Brain pericyte (primary cell): Measurements from ENCODE around the gene XRN1.
"Not testable (repeated sequence)": the region's sequence is repeated elsewhere in the genome, so short reads cannot be mapped to it uniquely, and the experiment has no call there.

Experiments used
- DNase-seq: peaks from one replicate; pipeline ENCODE4 v3.0.0-alpha.2; 2012; ENCODE audit warnings: low read depth, low spot score

The XRN1 gene, protein sequence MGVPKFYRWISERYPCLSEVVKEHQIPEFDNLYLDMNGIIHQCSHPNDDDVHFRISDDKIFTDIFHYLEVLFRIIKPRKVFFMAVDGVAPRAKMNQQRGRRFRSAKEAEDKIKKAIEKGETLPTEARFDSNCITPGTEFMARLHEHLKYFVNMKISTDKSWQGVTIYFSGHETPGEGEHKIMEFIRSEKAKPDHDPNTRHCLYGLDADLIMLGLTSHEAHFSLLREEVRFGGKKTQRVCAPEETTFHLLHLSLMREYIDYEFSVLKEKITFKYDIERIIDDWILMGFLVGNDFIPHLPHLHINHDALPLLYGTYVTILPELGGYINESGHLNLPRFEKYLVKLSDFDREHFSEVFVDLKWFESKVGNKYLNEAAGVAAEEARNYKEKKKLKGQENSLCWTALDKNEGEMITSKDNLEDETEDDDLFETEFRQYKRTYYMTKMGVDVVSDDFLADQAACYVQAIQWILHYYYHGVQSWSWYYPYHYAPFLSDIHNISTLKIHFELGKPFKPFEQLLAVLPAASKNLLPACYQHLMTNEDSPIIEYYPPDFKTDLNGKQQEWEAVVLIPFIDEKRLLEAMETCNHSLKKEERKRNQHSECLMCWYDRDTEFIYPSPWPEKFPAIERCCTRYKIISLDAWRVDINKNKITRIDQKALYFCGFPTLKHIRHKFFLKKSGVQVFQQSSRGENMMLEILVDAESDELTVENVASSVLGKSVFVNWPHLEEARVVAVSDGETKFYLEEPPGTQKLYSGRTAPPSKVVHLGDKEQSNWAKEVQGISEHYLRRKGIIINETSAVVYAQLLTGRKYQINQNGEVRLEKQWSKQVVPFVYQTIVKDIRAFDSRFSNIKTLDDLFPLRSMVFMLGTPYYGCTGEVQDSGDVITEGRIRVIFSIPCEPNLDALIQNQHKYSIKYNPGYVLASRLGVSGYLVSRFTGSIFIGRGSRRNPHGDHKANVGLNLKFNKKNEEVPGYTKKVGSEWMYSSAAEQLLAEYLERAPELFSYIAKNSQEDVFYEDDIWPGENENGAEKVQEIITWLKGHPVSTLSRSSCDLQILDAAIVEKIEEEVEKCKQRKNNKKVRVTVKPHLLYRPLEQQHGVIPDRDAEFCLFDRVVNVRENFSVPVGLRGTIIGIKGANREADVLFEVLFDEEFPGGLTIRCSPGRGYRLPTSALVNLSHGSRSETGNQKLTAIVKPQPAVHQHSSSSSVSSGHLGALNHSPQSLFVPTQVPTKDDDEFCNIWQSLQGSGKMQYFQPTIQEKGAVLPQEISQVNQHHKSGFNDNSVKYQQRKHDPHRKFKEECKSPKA (N-terminal part only)

DNA sequence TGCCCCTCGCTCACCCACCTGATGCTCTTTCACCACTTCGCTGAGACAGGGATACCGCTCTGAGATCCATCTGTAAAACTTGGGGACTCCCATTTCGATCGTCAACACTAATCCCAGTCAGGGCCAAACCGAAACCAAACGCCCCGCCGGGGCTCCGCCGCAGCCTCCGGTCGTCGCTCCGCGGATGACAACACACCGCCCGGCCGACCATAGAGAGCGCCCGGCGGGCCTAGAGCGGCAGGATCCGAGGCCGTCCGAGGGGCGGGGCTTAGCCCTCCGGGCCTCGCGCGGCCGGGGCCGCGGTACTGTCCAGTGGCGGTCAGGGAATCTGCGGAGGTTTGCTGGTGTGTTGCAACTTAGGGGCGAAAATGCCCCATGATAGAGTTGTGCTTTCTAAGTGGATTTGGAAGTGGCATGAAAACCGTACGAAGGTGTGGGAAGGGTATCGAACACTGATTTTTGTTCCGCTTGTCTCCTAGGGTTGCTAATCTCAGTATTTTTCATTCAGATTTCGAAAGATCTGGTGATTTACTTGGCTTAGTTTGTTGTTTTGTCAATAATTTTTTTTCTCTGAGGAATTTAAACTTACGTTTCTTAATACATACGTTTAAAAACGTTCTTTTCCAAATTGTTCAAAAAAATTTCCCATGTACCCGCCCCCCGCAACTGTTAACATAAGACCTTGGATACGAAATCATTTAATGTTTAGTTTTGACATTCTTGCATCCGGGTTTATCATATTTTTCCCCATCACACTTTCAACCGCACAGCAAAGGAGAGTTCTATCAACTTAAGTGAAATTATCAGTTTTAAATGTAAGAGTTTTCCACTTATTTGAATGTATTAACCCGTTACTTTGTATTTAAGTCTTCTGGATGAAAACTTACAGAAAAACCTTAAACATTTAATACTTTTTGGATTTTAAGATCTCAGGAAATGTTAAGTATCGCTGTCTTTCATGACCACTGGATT lies at the start of gene XRN1:
Gene XRN1 (minus strand): TSS at position 186 of the 972 bp plus-strand sequence. CDS start 93 bp downstream, at position 93.
- DNase-seq, result peak; percentile 74

DNA sequence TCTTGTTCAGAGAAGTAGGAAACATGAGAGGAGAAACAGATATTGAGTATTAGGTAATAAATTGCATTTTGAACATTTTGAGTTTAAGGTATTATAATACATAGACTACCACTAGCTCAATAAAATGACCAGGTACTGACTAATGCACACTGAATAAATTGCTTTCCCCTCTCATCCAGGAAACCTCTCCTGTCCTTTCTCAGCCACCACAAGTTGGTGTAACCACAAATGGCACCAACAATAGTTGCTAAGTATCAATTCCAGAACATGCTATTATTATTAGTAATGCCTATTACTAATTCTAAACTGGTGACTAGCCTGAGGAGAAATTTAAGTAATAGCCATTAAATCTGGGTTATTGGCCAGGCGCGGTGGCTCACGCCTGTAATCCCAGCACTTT lies 47.3 kb upstream of the XRN1 start:
- no peak for DNase-seq

DNA sequence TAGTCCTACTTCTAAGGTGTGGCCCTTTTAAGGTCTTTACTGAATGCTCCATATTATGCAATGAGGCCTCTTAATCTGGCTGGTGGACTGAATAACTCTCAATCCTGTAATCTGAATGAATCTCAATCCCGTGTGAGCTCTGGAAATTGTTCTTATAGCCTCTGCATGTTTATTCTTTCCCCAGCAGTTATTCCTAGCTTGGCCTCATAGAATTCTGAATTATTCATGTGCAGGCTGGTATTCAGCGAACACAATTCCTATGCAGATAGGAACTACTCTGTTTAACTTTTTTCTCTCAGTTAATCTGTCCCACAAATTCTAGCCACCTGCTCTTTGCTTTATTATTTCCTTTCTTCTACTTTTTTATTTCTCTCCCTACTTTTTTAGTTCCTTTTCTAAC lies 44.3 kb upstream of the XRN1 start:
- no peak for DNase-seq

DNA sequence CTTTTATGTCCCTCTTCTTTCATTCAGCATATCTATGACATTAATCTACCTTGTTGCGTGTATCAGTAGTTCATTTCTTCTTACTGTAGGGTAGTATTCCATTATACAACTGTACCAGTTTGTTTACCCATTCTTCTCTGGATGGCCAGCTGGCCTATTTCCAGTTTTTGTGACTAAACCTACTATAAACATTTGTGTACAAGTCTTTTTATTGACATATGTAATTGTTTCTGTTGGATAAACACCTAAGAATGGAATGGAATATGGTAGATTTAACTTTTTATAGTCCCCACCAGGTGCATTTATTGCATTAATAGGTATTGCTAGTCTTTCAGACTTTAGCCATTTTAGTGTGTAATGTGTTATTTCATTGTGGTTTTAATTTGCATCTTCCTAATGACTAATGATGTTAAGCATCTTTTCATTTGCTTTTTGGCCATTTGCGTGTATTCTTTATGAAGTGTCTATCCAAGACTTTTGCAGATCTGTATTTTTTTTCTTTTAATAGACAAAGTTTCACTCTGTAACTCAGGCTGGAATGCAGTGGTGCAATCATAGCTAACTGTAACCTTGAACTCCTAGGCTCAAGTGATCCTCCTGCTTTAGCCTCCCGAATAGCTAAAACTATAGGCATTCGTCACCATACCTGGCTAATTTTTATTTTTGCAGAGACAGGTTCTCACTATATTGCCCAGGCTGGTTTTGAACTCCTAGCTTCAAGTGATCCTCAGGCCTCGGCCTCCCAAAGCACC lies 41.9 kb upstream of the XRN1 start:
- DNase-seq, result no peak

DNA sequence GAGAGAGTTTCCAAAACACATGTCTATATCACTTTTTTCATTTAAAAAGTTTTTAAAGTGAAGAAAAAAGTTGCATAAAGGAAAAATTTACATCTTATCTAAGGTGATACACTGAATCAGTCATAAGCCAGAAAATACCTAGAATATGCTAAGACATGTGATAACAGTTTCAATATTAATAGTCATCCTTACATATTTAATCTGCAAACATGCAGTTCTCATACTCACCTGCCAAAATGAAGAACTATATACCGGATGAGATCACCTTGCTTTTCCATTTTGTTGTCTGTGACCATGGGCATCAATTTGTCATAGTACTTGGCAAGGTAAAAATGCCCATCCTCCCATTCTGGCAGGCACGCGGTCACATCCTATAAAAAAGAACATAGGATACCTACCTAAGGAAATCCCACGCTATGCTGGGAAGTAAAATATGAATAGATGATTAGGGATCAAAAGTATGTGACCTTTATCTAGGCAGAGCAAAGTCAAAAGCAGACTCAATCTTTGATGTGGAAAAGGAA lies 37.1 kb upstream of the XRN1 start:
- no peak for DNase-seq

DNA sequence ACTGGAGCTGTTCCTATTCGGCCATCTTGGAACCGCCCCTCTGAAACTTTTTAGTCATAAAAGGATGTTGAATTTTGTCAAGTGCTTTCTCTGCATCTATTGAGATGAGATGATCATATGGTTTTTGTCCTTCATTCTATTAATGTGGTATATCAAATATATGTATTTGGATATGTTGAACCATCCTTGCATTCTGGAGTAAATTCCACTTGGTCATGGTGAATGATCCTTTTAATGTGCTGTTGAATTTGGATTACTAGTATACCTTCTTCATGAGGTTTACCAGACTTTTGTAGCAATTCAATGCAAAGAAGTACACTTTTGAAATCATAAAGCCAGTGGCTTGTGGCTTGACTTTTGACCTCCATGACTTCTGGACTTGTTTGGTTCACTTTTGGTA lies 33.4 kb upstream of the XRN1 start:
- no peak for DNase-seq

DNA sequence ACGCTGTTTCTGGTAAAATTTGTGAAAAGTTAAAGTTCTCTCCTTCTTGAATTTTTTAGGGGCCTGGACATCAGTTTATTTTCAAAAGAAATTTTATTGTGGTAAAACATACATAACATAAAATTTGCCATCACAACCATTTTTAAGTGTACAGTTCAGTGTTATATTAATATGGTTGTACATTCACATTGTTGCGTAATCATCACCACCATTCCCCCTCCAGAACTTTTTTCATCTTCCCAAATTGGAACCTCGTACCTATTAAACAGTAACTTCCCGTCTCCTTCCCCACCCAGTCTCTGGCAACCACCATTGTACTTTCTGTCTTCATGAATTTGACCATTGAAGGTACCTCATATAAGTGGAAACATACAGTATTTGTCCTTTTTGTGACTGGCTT lies 23.0 kb upstream of the XRN1 start:
- DNase-seq, result no peak

DNA sequence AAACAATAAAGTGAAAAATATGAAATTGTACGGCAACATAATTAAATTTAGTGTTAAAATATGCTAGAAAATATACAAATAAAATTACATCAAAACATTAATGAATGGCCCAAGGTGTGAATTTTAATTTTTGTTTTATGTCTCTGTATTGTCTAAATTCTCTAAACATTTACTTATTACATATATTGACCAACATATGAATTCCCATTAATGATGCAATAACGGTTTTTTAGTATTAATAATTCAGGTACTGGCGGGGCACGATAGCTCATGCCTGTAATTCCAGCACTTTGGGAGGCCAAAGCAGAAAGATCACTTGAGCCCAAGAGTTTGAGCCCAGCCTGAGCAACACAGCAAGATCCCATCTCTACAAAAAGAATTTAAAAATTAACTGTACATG lies 20.6 kb upstream of the XRN1 start:
- no peak for DNase-seq

DNA sequence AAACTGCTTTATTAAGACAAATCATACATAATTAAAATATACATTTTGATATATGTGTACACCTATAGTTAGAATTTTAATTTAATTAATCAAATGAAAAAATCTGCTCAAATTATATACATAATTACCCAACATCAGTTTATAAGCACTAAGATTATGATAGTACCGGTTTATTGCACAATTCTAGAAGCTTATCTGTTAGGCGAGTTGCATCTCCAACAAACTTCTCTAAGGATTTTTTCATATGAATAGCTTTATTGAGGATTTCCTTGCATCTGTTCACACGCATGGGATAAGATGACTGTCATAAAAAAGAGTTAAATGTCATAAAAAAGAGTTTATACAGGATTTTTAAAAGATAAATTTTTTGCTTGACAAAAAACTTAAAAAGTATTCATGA lies 19.9 kb upstream of the XRN1 start:
- no peak for DNase-seq

DNA sequence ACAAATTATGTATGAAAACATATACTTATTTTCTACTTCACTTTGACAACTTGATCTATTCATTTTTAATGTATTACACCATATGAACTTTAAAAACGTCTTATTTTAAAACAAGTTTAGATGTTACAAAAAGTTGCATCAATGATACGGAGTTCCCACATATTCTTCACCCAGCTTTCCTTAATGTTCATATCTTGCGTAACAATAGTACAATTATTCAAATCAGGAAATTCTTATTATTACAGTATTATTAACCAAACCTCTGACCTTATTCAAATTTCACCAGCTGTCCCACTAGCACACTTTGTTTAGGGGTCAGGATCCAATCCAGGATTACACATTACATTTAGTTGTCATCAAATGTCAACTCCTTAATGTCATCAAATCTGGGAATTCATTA lies 12.9 kb upstream of the XRN1 start:
- DNase-seq, result no peak

DNA sequence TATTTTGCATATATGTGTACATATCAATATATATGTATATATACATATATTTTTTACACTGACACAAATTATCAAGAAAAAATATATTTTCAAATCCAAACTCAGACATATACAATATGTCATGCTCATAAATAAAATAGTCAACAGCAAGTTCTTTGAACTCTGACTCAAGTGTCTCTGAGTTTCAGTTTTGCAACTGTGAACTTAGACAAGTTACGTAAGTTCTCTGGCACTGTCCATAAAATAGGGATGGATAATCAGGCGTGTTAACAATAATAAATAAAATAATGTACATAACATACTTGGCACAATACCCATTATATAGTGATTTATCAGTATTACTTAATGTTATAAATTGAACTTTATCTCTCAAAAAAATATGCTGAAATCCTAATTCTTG lies 12.1 kb upstream of the XRN1 start:
- DNase-seq, result no peak

DNA sequence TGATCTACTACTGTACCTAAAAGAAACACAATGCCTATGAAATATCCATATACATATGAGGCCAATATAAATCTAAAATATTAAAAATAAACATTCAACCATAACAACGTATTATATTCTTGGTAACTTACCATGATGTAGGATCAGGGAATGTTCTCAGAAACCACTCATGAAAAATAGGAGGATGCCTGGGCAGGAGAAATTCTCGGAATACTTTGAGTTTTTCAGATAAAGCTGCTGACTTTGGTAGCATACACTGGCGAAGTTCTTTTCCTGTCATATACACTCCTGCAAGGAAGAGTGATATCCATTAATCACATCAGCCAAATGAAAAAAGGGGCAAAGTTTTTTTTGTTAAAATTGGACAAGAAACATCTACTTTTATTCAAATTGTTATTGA lies 11.3 kb upstream of the XRN1 start:
- DNase-seq, result no peak

DNA sequence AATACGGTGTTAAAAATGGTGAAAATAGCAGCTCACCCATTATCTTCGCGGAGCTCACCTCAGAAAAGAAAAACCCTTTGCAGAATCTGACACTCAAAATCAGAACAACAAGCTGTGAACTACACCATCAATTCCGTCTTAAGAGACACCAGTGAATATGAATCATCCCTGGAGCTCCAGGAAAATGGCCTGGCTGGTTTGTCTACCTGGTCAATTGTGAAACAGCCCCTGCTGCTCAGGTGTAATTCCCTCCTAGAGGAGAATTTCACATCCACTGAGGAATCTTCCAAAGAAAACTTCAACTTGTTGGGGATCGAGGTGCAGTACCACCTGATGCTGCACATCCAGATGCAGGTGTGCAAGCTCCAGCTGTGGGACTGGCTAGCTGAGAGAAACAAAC lies 3.0 kb upstream of the XRN1 start:
- no peak for DNase-seq

DNA sequence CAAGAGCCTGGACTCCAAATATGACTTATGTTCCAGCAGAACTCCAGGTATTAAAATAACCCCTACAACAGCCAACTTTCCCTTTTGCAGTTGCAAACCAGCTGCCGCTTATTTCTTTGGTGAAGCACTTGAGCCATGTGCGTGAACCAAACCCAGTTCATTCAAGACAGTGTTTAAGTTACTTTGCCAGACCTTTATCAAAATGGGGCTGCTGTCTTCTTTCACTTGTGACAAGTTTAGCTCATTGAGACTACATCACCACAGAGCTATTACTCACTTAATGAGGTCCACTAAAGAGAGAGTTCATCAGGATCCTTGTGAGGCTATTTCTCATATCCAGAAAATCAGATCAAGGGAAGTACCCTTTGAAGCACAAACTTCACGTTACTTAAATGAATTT lies 2.4 kb upstream of the XRN1 start:
- DNase-seq, result no peak

DNA sequence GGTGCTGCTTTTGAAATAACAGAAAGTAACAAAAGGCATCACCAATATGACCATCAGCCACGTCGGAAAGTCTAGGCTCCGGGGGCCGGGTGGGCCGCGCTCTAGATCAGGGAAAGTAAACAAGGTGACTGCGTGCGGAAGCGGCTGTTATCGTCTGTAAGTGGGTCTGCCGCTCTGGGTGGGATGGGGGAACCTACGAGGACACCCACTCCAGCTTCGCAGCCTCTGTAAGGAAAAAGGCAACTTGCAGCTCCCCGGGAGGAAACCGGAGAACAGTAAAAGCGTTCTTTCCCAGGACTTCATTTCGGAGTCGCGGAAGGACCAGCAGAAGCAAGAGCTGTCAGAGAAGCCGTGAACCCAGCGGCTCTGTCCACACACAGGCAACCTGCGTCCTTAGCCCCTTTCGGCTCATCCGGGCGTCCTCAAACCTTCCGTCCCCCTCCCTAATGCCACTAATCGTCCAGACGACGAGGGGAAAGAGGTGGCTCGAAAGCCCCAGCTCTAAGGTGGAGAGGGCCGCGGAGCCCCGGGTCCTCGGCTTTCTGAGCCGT lies 461 bp downstream of the XRN1 start:
- DNase-seq, result peak; percentile 39

DNA sequence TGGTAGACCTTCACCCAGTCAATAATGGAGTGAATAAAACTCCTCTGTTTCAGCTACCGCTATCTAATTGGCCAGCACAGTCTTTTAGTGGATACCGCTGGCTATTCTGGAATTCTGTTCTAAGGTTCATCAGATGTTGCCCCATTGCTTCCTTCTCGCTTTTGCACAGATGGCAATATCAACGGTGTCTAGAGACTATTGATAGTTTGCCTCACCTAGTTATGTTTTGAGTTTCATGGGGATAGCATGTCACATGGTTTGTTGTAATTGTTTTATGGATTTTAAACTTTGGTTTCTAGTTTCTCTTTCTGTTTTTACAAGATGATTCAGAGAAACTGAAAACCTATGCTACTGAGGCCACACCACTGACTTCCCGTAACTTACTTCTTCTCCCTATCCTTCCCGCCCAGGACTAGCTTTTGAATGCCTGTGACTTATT lies 2.0 kb downstream of the XRN1 start:
- DNase-seq, result peak; percentile 22

DNA sequence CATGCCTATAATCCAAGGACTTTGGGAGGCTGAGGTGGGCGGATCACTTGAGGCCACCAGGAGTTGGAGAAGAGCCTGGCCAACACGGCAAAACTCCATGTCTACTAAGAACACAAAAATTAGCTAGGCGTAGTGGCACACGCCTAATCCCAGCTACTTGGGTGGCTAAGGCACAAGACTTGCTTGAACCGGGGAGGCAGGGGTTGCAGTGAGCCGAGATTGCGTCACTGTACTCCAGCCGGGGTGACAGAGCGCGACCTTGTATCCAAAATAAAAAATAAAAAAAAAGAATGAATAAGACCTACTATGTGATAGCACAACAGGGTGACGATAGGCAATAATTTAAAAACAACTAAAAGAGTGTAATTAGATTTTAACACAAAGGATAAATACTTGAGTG lies 3.5 kb downstream of the XRN1 start:
- no peak for DNase-seq

DNA sequence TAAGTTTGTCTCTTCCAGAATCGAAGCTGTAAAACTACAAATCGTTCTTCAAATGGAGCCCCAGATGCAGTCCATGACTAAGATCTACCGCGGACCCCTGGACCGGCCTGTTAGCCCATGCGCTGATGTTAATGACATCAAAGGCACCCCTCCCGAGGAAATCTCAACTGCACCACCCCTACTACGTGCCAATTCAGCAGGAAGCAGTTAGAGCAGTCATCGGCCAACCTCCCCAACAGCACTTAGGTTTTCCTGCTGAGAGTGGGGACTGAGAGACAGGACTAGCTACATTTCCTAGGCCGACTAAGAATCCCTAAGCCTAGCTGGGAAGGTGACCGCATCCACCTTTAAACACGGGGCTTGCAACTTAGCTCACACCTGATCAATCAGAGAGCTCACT lies 4.8 kb downstream of the XRN1 start:
- not testable (repeated sequence) for DNase-seq

DNA sequence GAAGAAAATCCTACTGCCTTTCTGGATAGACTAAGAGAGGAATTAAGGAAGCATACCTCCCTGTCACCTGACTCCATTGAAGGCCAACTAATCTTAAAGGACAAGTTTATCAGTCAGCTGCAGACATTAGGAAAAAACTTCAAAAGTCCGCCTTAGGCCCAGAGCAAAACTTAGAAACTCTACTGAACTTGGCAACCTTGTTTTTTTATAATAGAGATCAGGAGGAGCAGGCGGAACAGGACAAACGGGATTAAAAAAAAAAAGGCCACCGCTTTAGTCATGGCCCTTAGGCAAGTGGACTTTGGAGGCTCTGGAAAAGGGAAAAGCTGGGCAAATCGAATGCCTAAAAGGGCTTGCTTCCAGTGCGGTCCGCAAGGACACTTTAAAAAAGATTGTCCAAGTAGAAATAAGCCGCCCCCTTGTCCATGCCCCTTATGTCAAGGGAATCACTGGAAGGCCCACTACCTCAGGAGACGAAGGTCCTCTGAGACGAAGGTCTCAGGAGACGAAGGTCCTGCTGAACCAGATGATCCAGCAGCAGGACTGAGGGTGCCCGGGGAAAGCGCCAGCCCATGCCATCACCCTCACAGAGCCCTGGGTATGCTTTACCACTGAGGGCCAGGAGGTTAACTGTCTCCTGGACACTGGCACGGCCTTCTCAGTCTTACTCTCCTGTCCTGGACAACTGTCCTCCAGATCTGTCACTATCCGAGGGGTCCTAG lies 8.2 kb downstream of the XRN1 start:
- DNase-seq, result not testable (repeated sequence)
